ENCODE results near the gene PLXNA1.

GRCh38 chr3:126995254-126995780 is 12.4 kb downstream of the PLXNA1 start:
- TF ChIP-seq CTCF (IDR thresholded peaks at IDR 0.05; ENCODE audit: low read depth, low read length) = no peak
- TF ChIP-seq POLR2A (IDR thresholded peaks at IDR 0.05; ENCODE audit: extremely low read depth, insufficient read length) = no peak
- TF ChIP-seq MYC (IDR thresholded peaks at IDR 0.05; ENCODE audit: low read depth, low read length) = no peak
